ENCODE results near the gene FRAT2.
"Not testable (repeated sequence)": the region's sequence is repeated elsewhere in the genome, so short reads cannot be mapped to it uniquely, and the experiment has no call there.

The FRAT2 gene

DNA sequence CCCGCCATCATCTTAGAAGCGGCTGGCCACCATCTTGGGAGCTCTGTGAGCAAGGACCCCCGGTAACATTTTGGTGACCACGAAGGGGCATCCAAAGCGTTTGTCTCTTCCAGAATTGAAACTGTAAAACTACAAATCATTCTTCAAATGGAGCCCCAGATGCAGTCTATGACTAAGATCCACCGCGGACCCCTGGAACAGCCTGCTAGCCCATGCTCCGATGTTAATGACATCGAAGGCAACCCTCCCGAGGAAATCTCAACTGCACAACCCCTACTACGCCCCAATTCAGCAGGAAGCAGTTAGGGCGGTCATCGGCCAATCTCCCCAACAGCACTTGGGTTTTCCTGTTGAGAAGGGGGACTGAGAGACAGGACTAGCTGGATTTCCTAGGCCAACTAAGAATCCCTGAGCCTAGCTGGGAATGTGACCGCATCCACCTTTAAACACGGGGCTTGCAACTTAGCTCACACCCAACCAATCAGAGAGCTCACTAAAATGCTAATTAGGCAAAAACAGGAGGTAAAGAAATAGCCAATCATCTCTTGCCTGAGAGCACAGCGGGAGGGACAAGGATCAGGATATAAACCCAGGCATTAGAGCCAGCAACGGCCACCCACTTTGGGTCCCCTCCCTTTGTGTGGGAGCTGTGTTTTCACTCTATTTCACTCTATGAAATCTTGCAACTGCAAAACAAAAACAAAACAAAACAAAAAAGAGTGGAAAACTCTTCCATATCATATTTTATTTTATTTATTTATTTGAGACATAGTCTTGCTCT, 43.8 kb downstream of the FRAT2 start:
- not testable (repeated sequence) for DNase-seq

DNA sequence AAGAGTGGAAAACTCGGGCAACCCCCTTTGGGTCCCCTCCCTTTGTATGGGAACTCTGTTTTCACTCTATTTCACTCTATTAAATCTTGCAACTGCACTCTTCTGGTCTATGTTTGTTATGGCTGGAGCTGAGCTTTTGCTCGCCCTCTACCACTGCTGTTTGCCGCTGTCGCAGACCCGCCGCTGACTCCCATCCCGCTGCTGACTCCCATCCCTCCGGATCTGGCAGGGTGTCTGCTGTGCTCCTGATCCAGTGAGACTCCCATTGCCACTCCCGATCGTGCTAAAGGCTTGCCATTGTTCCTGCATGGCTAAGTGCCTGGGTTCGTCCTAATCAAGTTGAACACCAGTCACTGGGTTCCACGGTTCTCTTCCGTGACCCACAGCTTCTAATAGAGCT, 44.5 kb downstream of the FRAT2 start:
- DNase-seq: not testable (repeated sequence)

All from femur (tissue), 1 donor.